Measurements from ENCODE around the gene CUX1.

DNA sequence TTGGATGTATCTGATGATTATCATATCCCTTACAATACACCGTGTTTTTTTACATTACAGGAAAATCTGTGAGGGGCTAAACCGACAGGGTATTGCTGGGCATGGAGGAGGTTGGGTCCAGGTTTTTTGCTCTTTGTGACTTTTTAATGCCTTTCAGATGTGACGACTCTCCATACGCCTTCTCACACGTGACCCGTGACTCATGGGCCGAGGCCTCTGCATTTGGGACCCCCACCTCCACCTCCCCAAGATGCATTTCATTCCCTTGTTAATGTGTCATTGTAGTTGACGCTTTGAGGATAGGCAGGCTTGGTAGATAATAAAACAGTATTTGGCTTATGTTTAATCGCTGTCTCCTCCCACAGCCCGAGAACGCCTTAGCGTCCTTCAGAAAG, 95.3 kb downstream of the CUX1 start:
- TF ChIP-seq, protein P1, sequence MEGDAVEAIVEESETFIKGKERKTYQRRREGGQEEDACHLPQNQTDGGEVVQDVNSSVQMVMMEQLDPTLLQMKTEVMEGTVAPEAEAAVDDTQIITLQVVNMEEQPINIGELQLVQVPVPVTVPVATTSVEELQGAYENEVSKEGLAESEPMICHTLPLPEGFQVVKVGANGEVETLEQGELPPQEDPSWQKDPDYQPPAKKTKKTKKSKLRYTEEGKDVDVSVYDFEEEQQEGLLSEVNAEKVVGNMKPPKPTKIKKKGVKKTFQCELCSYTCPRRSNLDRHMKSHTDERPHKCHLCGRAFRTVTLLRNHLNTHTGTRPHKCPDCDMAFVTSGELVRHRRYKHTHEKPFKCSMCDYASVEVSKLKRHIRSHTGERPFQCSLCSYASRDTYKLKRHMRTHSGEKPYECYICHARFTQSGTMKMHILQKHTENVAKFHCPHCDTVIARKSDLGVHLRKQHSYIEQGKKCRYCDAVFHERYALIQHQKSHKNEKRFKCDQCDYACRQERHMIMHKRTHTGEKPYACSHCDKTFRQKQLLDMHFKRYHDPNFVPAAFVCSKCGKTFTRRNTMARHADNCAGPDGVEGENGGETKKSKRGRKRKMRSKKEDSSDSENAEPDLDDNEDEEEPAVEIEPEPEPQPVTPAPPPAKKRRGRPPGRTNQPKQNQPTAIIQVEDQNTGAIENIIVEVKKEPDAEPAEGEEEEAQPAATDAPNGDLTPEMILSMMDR (IDR thresholded peaks at IDR 0.05): no peak
- TF ChIP-seq POLR2A (IDR thresholded peaks at IDR 0.05): no peak

Data from lower leg skin (tissue), 3 donors.